ENCODE results near the gene MSH2.

Gene MSH2

DNA sequence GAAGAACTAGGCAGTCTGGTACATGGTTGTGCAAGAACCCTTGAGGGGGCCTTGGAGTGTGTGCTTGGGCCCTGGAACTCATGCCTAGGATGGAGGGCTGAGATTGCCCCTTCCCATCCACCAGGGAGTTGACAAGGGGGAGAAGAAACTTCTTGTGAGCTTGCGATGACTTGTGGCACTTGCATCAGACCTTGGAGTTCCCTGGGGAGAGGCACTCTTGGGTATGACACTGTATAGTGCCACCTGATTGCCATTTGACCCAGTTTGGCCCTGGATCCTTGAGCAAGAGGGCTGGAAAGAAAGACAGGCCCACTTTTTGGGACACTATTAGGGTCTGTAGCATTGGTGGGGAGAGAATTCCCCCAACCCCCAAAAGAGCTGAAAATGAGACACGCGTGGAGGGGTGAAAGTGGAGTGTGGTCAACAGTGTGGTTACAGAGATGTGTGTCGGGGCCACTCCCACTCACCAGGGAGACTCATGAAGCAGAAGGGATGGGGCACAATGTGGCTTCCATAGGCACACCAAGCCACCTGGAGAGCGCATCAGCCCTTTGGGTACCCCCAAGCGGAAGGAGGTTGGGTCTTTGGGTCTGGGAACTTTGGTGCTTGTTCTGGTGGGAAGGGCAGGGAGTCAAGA is 101.3 kb downstream of the MSH2 start:
- Histone ChIP-seq H3K4me2 (ENCODE audit: low read length) (peak overlapping the region; percentile 55), H3K9me2 (ENCODE audit: low read depth, low read length) (no peaks in the 10 kb centered on the region), H3K9me3 (ENCODE audit: low read length) (peaks cover 26% of the 10 kb centered on the region), H4K20me1 (ENCODE audit: insufficient read depth, low read length) (no peaks in the 10 kb centered on the region), H2AFZ (ENCODE audit: low read length) (no peak overlapping the region), H3K9ac (ENCODE audit: low read length) (peak overlapping the region; percentile 61), H3K27me3 (ENCODE audit: insufficient read depth, low read length) (no peaks in the 10 kb centered on the region), H3K27ac (ENCODE audit: low read depth, low read length, poor library complexity, severe bottlenecking) (peak overlapping the region; percentile 92), H3F3A (ENCODE audit: insufficient read depth, low read length) (no peaks in the 10 kb centered on the region), H3K4me1 (ENCODE audit: insufficient read depth, low read length, severe bottlenecking) (peaks cover 39% of the 10 kb centered on the region), H3K4me3 (ENCODE audit: low read depth, low read length, poor library complexity, severe bottlenecking) (peak overlapping the region; percentile 13), H3K36me3 (ENCODE audit: insufficient read depth, low read length) (peaks cover 8% of the 10 kb centered on the region), H3K79me2 (ENCODE audit: insufficient read depth, low read length) (no peaks in the 10 kb centered on the region)
- TF ChIP-seq EZH2 (IDR thresholded peaks at IDR 0.05; ENCODE audit: borderline replicate concordance, low read length) = no peak
- TF ChIP-seq, protein P1, sequence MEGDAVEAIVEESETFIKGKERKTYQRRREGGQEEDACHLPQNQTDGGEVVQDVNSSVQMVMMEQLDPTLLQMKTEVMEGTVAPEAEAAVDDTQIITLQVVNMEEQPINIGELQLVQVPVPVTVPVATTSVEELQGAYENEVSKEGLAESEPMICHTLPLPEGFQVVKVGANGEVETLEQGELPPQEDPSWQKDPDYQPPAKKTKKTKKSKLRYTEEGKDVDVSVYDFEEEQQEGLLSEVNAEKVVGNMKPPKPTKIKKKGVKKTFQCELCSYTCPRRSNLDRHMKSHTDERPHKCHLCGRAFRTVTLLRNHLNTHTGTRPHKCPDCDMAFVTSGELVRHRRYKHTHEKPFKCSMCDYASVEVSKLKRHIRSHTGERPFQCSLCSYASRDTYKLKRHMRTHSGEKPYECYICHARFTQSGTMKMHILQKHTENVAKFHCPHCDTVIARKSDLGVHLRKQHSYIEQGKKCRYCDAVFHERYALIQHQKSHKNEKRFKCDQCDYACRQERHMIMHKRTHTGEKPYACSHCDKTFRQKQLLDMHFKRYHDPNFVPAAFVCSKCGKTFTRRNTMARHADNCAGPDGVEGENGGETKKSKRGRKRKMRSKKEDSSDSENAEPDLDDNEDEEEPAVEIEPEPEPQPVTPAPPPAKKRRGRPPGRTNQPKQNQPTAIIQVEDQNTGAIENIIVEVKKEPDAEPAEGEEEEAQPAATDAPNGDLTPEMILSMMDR (IDR thresholded peaks at IDR 0.05; ENCODE audit: low read length) = no peak

DNA sequence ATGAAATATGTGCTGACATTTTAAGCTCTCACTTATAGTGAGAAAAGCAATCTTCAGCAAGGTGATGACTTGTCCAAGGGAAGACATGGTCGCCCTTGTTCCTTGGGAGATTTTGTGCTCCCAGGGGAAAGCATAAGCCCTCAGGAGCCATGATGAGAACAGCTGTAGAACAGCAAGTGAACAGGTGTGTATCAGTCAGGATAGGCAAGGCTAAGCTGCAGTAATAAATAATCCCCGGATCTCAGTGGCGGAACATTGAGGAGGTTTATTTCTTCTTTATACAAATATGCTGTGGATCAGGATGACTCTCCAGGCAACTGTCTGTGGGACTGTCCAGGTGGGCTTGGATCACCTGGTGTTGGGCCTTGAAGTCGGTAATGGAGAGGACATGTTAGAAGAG is 103.1 kb downstream of the MSH2 start:
- H3K4me3 ChIP-seq (ENCODE audit: low read depth, low read length, poor library complexity, severe bottlenecking) = no peak overlapping the region
- no peaks in the 10 kb centered on the region for H3F3A ChIP-seq (ENCODE audit: insufficient read depth, low read length)
- no peak overlapping the region for H3K4me2 ChIP-seq (ENCODE audit: low read length)
- TF ChIP-seq, protein P1 (IDR thresholded peaks at IDR 0.05; ENCODE audit: low read length) = no peak
- peaks cover 46% of the 10 kb centered on the region for H3K4me1 ChIP-seq (ENCODE audit: insufficient read depth, low read length, severe bottlenecking)
- no peaks in the 10 kb centered on the region for H4K20me1 ChIP-seq (ENCODE audit: insufficient read depth, low read length)
- H3K9me3 ChIP-seq (ENCODE audit: low read length) = peaks cover 17% of the 10 kb centered on the region
- peaks cover 8% of the 10 kb centered on the region for H3K36me3 ChIP-seq (ENCODE audit: insufficient read depth, low read length)
- no peaks in the 10 kb centered on the region for H3K79me2 ChIP-seq (ENCODE audit: insufficient read depth, low read length)
- no peak overlapping the region for H2AFZ ChIP-seq (ENCODE audit: low read length)
- no peaks in the 10 kb centered on the region for H3K9me2 ChIP-seq (ENCODE audit: low read depth, low read length)
- no peak overlapping the region for H3K9ac ChIP-seq (ENCODE audit: low read length)
- no peaks in the 10 kb centered on the region for H3K27me3 ChIP-seq (ENCODE audit: insufficient read depth, low read length)
- no peak overlapping the region for H3K27ac ChIP-seq (ENCODE audit: low read depth, low read length, poor library complexity, severe bottlenecking)

DNA sequence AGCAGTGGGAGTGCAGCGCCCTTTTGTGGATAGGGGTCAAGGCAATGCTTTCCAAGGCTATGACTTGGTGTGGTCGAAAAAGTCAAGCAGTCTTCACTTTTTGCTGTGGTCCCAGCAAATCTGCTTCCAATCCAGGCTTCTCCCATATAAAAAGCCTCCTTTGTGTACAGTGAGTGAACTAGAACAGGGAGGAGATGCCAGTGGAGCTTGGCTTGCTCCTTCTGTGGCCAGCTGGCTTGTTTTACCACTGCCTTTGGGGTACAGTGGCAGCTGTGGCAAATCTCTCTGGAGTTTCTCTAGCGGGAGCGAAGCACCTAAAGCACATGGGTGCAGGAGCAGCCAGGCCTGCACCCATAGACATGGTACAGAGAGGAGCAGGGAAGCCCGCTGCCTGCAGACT is 103.5 kb downstream of the MSH2 start:
- Histone ChIP-seq H3F3A (ENCODE audit: insufficient read depth, low read length) (no peaks in the 10 kb centered on the region), H3K9me2 (ENCODE audit: low read depth, low read length) (no peaks in the 10 kb centered on the region), H3K27ac (ENCODE audit: low read depth, low read length, poor library complexity, severe bottlenecking) (no peak overlapping the region), H3K4me1 (ENCODE audit: insufficient read depth, low read length, severe bottlenecking) (peaks cover 44% of the 10 kb centered on the region), H3K4me3 (ENCODE audit: low read depth, low read length, poor library complexity, severe bottlenecking) (no peak overlapping the region), H3K36me3 (ENCODE audit: insufficient read depth, low read length) (peaks cover 8% of the 10 kb centered on the region), H3K9ac (ENCODE audit: low read length) (no peak overlapping the region), H4K20me1 (ENCODE audit: insufficient read depth, low read length) (no peaks in the 10 kb centered on the region), H2AFZ (ENCODE audit: low read length) (no peak overlapping the region), H3K27me3 (ENCODE audit: insufficient read depth, low read length) (no peaks in the 10 kb centered on the region), H3K79me2 (ENCODE audit: insufficient read depth, low read length) (no peaks in the 10 kb centered on the region), H3K4me2 (ENCODE audit: low read length) (no peak overlapping the region), H3K9me3 (ENCODE audit: low read length) (peaks cover 17% of the 10 kb centered on the region)
- TF ChIP-seq, protein P1 (IDR thresholded peaks at IDR 0.05; ENCODE audit: low read length) = no peak
- TF ChIP-seq EZH2 (IDR thresholded peaks at IDR 0.05; ENCODE audit: borderline replicate concordance, low read length) = no peak

All from OCI-LY1 (cell line).